RKO (cell line): ENCODE measurements around the gene GUK1.
"Not testable (repeated sequence)": the region's sequence is repeated elsewhere in the genome, so short reads cannot be mapped to it uniquely, and the experiment has no call there.

Source experiments
- DNase-seq: peaks from one replicate; pipeline ENCODE4 v3.0.0-alpha.2; 2016; ENCODE audit warnings: low spot score

GUK1 gene

DNA sequence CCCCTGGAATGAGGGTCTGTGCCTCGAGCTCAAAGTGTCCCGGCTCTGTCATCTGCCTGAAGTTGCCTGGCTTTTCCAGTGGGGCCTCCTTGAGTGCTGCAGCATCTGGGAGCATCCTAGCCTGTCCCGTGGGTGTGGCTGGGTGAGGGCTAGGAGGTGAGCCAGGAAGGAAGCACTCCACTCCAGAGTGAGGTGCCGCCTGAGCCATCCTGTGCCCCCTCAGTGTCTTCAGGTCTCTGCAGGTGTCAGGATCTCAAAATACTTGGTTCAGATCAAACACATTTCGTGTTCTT lies 37.0 kb downstream of the GUK1 start:
- no peak for DNase-seq

DNA sequence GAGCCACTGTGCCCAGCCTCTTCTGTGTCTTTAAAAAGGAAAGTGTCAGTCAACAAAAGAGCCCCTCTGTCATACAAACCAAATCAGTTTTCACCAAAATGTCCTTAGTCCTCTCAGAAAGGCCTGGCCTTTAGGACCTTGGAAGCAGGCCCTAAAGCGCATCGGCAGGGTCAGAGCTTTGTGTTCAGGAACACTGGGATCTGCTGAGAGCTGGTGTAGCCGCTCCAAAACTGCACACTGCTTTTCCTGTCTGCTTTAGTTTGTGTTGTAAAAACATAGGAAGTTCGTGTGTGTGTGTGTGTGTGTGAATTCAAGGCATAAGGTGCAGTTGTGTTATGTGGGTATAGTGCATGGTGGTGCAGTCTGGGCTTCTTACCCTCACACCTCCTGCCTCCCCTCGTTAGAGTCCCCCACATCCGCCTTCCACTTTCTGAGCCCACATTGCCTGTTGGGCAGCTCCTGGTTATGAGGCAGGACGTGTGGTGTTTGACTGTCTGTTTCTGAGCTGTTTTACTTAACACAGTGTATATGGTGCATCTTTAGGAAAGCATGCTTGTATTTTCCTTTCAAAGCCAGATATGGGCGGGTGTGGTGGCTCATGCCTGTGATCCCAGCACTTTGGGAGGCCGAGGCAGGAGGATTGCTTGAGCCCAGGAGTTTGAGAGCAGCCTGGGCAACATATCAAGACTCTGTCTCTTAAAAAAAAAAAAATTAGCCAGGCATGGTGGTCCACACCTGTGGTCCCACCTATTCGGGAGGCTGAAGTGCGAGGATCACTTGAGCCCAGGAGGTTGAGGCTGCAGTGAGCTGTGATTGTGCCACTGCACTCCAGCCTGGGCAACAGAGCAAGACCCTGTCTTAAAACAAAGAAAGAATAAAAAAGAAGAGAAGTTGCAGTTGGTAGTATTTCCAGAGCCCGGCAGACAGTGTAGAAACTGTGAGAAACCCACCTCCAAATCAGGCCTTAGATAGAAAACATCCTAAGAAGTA lies 37.9 kb downstream of the GUK1 start:
- DNase-seq: no peak

GRCh38 chr1:228178737-228179684 lies 38.9 kb downstream of the GUK1 start:
- DNase-seq: no peak

DNA sequence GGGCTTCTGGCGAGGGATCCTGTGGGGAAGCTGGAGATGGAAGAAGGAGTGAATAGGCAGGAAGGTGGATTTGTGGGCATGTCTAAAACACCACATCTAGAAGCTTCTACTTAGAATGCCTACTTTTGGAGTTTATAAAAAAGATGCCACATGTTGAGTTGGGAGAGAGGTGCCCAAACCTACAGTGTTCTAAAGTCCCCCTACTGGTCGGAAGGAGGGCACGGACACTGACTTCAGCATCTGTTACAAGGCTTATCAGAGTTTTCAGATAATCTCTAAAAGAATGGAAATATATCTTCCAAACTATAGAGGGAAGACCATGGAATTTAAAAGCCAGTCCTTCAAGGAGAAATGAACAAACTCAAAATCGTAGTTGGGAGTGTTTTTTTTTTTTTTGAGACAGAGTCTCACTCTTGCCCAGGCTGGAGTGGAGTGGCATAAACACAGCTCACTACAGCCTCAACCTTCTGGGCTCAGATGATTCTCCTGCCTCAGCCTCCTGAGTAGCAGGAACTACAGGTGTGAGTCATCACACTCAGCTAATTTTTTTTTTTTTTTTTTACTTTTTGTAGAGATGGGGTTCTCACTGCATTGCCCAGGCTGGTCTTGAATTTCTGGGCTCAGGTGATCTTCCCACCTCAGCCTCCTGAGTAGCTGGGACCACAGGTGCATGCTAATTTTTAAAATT lies 40.3 kb downstream of the GUK1 start:
- DNase-seq: peak; percentile 14

DNA sequence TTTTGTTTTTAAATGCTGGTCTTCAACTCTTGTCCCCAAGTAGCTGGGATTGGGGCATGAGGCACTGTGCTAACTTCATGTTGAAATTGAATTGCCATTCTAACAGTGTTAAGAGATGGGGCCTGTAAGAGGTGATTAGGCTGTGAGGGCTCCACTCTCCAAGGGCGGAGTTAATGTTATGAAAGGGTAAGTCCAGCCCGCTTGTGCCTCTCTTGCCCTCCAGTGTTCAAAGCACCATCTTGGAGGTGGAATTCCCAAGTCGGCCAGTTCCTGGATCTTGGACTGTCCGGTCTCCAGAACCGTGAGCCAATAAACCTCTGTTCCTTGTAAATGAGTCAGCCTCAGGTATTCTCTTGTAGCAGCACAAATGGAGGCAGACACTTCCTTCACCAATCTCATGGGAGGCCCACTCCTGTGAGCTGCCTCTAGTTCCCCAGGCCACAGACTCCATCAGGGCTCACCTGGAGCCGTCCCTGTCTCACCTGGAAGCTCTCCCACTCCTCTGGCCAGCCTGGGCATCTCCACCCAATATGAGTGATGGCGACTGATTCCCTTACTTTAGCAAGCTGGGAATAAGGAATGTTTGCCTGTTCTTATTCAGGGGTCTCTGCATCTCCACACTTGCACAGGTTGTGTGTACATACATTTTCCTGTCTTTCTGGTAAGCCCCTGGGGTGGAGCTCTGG lies 41.0 kb downstream of the GUK1 start:
- no peak for DNase-seq

DNA sequence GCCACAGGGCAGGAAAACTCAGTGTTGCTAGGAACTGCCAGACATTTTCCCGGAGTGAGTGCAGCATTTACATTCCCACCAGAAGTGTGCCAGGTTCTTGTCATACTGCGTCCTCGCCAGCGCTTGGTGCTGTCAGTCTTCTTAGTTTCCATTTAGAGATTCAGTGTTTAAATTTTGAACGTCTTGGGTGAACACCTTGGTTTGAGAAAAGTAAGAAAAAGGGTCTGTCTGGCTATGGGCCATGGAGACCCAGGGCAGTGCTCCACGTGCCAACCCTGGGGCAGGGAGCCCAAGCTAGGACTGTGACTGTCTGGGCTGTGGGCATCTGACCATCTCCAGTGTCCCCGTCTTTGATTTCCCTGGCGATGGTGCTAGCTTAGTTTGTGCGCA lies 41.6 kb downstream of the GUK1 start:
- DNase-seq: no peak

DNA sequence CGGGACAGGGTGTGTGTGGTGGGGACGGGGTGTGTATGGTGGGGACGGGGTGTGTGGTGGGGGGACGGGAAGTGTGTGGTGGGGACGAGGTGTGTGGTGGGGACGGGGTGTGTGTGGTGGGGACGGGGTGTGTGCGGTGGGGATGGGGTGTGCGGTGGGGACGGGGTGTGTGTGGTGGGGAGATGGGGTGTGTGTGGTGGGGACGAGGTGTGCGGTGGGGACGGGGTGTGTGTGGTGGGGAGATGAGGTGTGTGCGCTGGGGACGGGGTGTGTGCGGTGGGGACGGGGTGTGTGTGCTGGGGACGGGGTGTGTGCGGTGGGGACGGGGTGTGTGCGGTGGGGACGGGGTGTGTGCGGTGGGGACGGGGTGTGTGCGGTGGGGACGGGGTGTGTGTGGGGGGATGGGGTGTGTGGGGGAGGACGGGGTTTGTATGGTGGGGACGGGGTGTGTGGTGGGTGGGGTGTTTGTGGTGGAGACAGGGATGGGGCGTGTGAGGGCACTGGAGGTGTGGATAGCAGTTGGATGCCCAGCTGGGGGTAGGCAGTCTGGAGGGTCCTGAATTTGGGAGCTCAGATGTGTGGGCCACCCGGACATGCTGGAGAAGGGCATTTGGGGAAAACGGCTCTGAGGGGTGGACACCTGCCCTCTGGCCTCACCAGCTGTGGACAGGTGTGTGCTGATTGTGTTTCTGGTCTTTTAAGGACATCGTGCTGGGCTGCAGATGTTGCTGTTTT lies 42.4 kb downstream of the GUK1 start:
- DNase-seq: no peak

DNA sequence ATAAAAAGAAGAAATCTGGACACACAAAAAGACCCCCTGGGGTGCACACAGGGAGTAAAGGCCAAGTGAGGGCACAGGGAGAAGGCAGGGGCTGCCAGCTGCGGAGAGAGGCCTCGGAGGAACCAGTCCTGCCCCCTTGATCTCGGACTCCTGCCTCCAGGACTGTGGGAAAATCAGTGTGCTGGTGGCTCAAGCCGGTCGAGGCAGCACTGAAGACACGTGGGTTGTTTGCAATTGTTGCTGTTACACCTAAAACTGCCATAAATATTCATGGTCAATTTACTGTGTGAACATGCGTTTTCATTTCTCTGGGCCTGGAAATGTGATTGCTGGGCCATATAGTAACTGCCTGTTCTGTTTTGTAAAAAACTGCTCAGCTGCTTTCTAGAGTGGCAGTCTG lies 44.1 kb downstream of the GUK1 start:
- DNase-seq: no peak

DNA sequence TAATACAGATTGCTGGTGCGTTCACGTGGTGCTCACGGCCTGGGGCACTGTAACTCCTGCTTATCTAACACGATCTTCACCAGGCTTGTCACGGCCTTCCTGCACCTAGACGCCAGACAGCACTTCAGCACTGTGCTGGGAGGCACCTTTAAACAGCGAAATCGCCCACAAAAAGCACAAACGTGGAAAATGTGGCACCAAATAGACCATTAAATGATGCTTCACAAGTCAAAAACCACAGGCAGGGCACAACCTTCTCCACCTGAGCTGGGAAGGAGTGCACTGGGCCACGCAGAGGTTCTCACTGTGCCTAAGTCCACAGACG lies 45.5 kb downstream of the GUK1 start:
- DNase-seq: no peak

- DNase-seq: not testable (repeated sequence)
Measured at GRCh38 chr1:228188249-228188648, 48.2 kb downstream of the GUK1 start.

DNA sequence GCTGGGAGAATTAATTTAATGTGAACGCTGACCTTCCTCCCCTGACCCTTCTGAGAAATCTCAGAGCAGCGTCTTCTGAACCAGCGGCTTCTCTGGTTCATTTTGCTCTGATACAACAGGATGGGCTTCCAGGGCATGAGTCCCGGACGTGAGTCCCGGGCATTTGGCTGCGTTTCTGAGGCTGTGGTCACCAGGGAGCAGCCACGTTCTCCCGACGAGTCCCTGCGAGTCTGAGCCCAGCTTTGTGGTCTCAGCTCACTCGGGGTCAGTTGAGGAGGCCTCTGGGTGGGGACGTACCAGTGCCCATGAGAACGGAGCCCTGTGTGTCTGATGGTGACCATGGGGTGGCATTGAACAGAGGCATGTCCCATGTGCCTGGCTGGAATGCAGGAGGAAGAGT lies 50.1 kb downstream of the GUK1 start:
- DNase-seq: no peak

DNA sequence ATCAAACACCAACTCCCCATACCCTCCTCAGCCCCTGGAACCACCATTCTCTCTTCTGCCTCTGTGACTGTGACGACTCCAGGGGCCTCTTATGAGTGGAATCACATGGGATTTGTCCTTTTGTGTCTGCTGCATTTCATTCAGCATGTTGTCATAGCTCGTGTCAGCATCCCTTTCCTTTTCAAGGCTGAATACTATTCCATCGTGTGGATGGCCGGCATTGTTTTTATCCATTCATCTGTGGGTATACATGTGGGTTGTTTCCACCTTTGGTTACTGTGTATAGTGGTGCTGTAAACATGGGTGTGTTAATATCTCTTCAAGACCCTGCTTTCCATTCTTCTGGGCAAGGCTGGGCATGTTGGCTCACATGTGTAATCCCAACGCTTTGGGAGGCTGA lies 50.7 kb downstream of the GUK1 start:
- no peak for DNase-seq

- DNase-seq: no peak
Measured at GRCh38 chr1:228194436-228194835, 54.4 kb downstream of the GUK1 start.

GRCh38 chr1:228194921-228195812 lies 55.1 kb downstream of the GUK1 start:
- no peak for DNase-seq

- DNase-seq: no peak
Measured at GRCh38 chr1:228197555-228198147, 57.6 kb downstream of the GUK1 start.
